HepG2 (cell line): ENCODE results near the gene NUBP1. TPM values are rescaled to one million over a fixed set of nuclear protein-coding genes. Genes with fewer than 3 reads are reported as not detected.

ENCODE experiments used
- BCL6 ChIP-seq: IDR thresholded peaks from 2 replicates; pipeline ENCODE4 v1.6.1; 2016; ENCODE audit warnings: missing genetic modification reagents, missing compliant biosample characterization
- CENPT ChIP-seq: sonication (generic); formaldehyde crosslinking; IDR thresholded peaks from 2 replicates; pipeline ENCODE4 v1.8.0; 2022; ENCODE audit warnings: low read depth, mild to moderate bottlenecking, moderate library complexity, missing genetic modification reagents
- E2F5 ChIP-seq: sonication (generic); formaldehyde crosslinking; conservative IDR thresholded peaks from 2 replicates; pipeline ENCODE4 v1.4.0; 2020; ENCODE audit warnings: missing genetic modification reagents
- ETV5 ChIP-seq: IDR thresholded peaks from 2 replicates; pipeline ENCODE4 v1.6.1; 2018; ENCODE audit warnings: missing biosample characterization, missing genetic modification reagents, inconsistent platforms, borderline replicate concordance
- HIVEP1 ChIP-seq: sonication (generic); formaldehyde crosslinking; IDR thresholded peaks from 2 replicates; pipeline ENCODE4 v1.4.0; 2020; ENCODE audit warnings: mild to moderate bottlenecking, missing genetic modification reagents
- MXD1 ChIP-seq: sonication (generic); formaldehyde crosslinking; IDR thresholded peaks from 2 replicates; pipeline ENCODE4 v1.4.0; 2020; ENCODE audit warnings: mild to moderate bottlenecking, missing genetic modification reagents
- NFE2 ChIP-seq: sonication (generic); formaldehyde crosslinking; IDR thresholded peaks from 2 replicates; pipeline ENCODE4 v1.4.0; 2020; ENCODE audit warnings: missing genetic modification reagents
- NONO ChIP-seq, 2 experiments: fragments of 450-650 bp in 1 of 2; sonication (generic) in 1 of 2; formaldehyde crosslinking in 1 of 2; IDR thresholded peaks in 1 of 2; conservative IDR thresholded peaks in 1 of 2; 2 replicates each; pipeline versions ENCODE4 v1.6.1 to v1.8.0; 2017 to 2022; ENCODE audit warnings: mild to moderate bottlenecking in 1 of 2, missing genetic modification reagents in 1 of 2, moderate library complexity in 1 of 2
- NR2F1 ChIP-seq, 2 experiments: fragments of 450-650 bp in 1 of 2; formaldehyde crosslinking in 1 of 2; IDR thresholded peaks; 2 replicates each; pipeline versions ENCODE4 v1.5.0 to v1.6.1; 2016 to 2020; ENCODE audit warnings: mild to moderate bottlenecking in 1 of 2, missing compliant biosample characterization in 1 of 2, missing genetic modification reagents in 1 of 2, moderate library complexity in 1 of 2
- ONECUT2 ChIP-seq: sonication (generic); formaldehyde crosslinking; IDR thresholded peaks from 2 replicates; pipeline ENCODE4 v1.4.0; 2020; ENCODE audit warnings: missing genetic modification reagents
- PHB2 ChIP-seq: fragments of 450-650 bp; IDR thresholded peaks from 2 replicates; pipeline ENCODE4 v1.6.1; 2018; ENCODE audit not compliant: partially characterized antibody
- POLR2AphosphoS5 ChIP-seq: IDR thresholded peaks from 2 replicates; pipeline ENCODE4 v1.6.1; 2012; ENCODE audit warnings: low read depth, low read length
- SMARCE1 ChIP-seq: fragments of 450-650 bp; IDR thresholded peaks from 2 replicates; pipeline ENCODE4 v1.6.1; 2017; ENCODE audit warnings: borderline replicate concordance
- SP2 ChIP-seq: sonication (generic); formaldehyde crosslinking; IDR thresholded peaks from 2 replicates; pipeline ENCODE4 v1.5.1; 2020; ENCODE audit warnings: mild to moderate bottlenecking, missing genetic modification reagents
- STAT5B ChIP-seq: sonication (generic); formaldehyde crosslinking; IDR thresholded peaks from 2 replicates; pipeline ENCODE4 v1.4.0; 2020; ENCODE audit warnings: missing genetic modification reagents
- TP53 ChIP-seq: sonication (generic); formaldehyde crosslinking; conservative IDR thresholded peaks from 2 replicates; pipeline ENCODE4 v1.4.0; 2020; ENCODE audit warnings: missing genetic modification reagents
- XBP1 ChIP-seq: sonication (generic); formaldehyde crosslinking; IDR thresholded peaks from 2 replicates; pipeline ENCODE4 v1.5.0; 2020; ENCODE audit warnings: missing genetic modification reagents
- ZNF207 ChIP-seq: fragments of 450-650 bp; IDR thresholded peaks from 2 replicates; pipeline ENCODE4 v1.6.1; 2016; ENCODE audit warnings: antibody characterized with exemption, borderline replicate concordance
- ZNF274 ChIP-seq: sonication (generic); formaldehyde crosslinking; IDR thresholded peaks from 2 replicates; pipeline ENCODE4 v1.5.1; 2020; ENCODE audit warnings: mild to moderate bottlenecking, missing genetic modification reagents
- ZNF335 ChIP-seq: sonication (generic); formaldehyde crosslinking; IDR thresholded peaks from 2 replicates; pipeline ENCODE4 v1.4.0; 2020; ENCODE audit warnings: missing genetic modification reagents
- ZNF543 ChIP-seq: sonication (generic); formaldehyde crosslinking; IDR thresholded peaks from 2 replicates; pipeline ENCODE4 v1.4.0; 2020; ENCODE audit warnings: mild to moderate bottlenecking, missing genetic modification reagents
- ZNF589 ChIP-seq: sonication (generic); formaldehyde crosslinking; conservative IDR thresholded peaks from 2 replicates; pipeline ENCODE4 v1.8.0; 2022; ENCODE audit warnings: mild to moderate bottlenecking, moderate library complexity, missing genetic modification reagents
- ZNF670 ChIP-seq: sonication (generic); formaldehyde crosslinking; IDR thresholded peaks from 2 replicates; pipeline ENCODE4 v1.8.0; 2022; ENCODE audit warnings: mild to moderate bottlenecking, missing genetic modification reagents, borderline replicate concordance
- ZNF687 ChIP-seq: sonication (generic); formaldehyde crosslinking; IDR thresholded peaks from 2 replicates; pipeline ENCODE4 v1.5.1; 2020; ENCODE audit warnings: mild to moderate bottlenecking, missing genetic modification reagents, moderate library complexity
- ZNF724P ChIP-seq: sonication (generic); formaldehyde crosslinking; IDR thresholded peaks from 2 replicates; pipeline ENCODE4 v1.8.0; 2022; ENCODE audit warnings: missing genetic modification reagents, borderline replicate concordance
- ZSCAN21 ChIP-seq: sonication (generic); formaldehyde crosslinking; IDR thresholded peaks from 2 replicates; pipeline ENCODE4 v1.8.0; 2022; ENCODE audit warnings: mild to moderate bottlenecking, missing genetic modification reagents, moderate library complexity, borderline replicate concordance
- polyA plus RNA-seq, 8 experiments: library from polyadenylated mRNA; depleted of rRNA in 3 of 8; stranded (reverse) in 7 of 8; unstranded in 1 of 8; fragments of >200 nt; fragmentation: Illumina TruSeq in 4 of 8; extraction: Trizol in 4 of 8; gene quantifications; 2 replicates each; pipeline versions ENCODE4 v1.2.1 to v1.2.3, GENCODE V29; 2011 to 2016; ENCODE audit warnings: low read depth in 4 of 8, missing spikeins in 1 of 8, mixed read lengths in 1 of 8; ENCODE audit not compliant: insufficient read depth in 1 of 8
- total RNA-seq, 5 experiments: library from RNA; depleted of rRNA; stranded (reverse); fragments of >200 nt; fragmentation: Illumina TruSeq; extraction: Trizol; gene quantifications; 2 replicates each; pipeline ENCODE4 v1.2.3, GENCODE V29; 2016; ENCODE audit warnings: low read depth in 1 of 5

NUBP1 gene
- total and polyA plus RNA-seq, 2 of the 13 experiments (the other 11 are each of a cell fraction or from before 2014, with no cell fraction given) = 53.5 to 70.4 TPM

- TF ChIP-seq NFE2 (CRISPR knock-in tag) (no peak), ZNF207 (no peak), CENPT (CRISPR knock-in tag) (peak; percentile 81; the same call in 1 of the 2 replicates), ONECUT2 (CRISPR knock-in tag) (peak; percentile 57; the same call in 1 of the 2 replicates), ZNF335 (CRISPR knock-in tag) (peak; percentile 85; the same call in 1 of the 2 replicates), TP53 (CRISPR knock-in tag) (0 out of 2 replicates have a peak, but pooled peaks have one; percentile 24), PHB2 (no peak), POLR2AphosphoS5 (peak; percentile 96), HIVEP1 (CRISPR knock-in tag) (peak; percentile 90), STAT5B (CRISPR knock-in tag) (0 out of 2 replicates have a peak, but pooled peaks have one; percentile 40), SMARCE1 (no peak), ZNF274 (CRISPR knock-in tag) (peak; percentile 99), ZNF589 (peak; percentile 94), BCL6 (CRISPR knock-in tag) (peak; percentile 55; the same call in 1 of the 2 replicates), ZNF543 (CRISPR knock-in tag) (peak; percentile 97), ZSCAN21 (CRISPR knock-in tag) (peak; percentile 95), ZNF670 (CRISPR knock-in tag) (peak; percentile 96), NONO (IDR thresholded peaks at IDR 0.05) (no peak), NONO (CRISPR knock-in tag; conservative IDR thresholded peaks at IDR 0.05) (peak; percentile 98), NR2F1 (CRISPR knock-in tag; IDR thresholded peaks at IDR 0.05) (peak in 1 of 2 experiments; percentile 77; a peak in 2 of 4 replicates), E2F5 (peak; percentile 75), XBP1 (CRISPR knock-in tag) (no peak), ZNF724P (CRISPR knock-in tag) (peak; percentile 95; the same call in 1 of the 2 replicates), ZNF687 (CRISPR knock-in tag) (peak; percentile 99), SP2 (CRISPR knock-in tag) (peak; percentile 92), MXD1 (peak; percentile 95), ETV5 (CRISPR knock-in tag) (peak; percentile 76)
Measured at GRCh38 chr16:10743610-10744369, at the start of gene NUBP1 (continued).
